Measurements from ENCODE around the gene SFRP5.

SFRP5 gene

DNA sequence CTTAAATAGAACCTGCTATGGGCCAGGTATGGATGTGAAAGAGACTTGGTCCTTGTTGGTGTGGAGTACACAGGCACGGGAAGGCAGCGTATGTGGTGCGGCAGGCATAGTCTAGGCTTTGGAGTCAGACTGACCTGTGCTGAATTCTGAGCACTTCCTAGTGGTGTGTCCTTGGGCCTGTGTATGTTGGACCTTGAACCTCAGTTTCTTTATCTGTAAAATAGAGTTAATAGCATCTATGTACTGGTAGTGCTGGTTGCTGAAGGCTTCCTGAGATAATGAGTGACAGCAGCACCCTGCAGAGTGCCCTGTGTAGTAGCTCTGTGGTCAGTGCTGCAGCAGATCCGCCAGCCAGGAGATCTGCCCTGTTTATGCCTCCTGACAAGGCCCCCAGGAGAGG, 5.3 kb upstream of the SFRP5 start:
- Histone ChIP-seq H3K27ac (replicated peaks) (no peak overlapping the region), H3K4me3 (replicated peaks; ENCODE audit: insufficient read depth, low read length) (no peak overlapping the region), H3K27me3 (ENCODE audit: insufficient read depth, poor library complexity, severe bottlenecking) (peaks cover 14% of the 10 kb centered on the region)
- TF ChIP-seq GABPA (IDR thresholded peaks at IDR 0.05; ENCODE audit: low read depth) (no peak), CTCF (IDR thresholded peaks at IDR 0.05; ENCODE audit: insufficient read depth, low read length) (no peak), REST (IDR thresholded peaks at IDR 0.05; ENCODE audit: insufficient replicate concordance, low read depth) (no peak), POLR2AphosphoS5 (IDR thresholded peaks at IDR 0.05; ENCODE audit: low read depth) (no peak), SPI1 (IDR thresholded peaks at IDR 0.05; ENCODE audit: borderline replicate concordance, low read depth) (no peak)
- DNase-seq (ENCODE audit: low read depth in 1 of 2, low spot score in 1 of 2): no peak

DNA sequence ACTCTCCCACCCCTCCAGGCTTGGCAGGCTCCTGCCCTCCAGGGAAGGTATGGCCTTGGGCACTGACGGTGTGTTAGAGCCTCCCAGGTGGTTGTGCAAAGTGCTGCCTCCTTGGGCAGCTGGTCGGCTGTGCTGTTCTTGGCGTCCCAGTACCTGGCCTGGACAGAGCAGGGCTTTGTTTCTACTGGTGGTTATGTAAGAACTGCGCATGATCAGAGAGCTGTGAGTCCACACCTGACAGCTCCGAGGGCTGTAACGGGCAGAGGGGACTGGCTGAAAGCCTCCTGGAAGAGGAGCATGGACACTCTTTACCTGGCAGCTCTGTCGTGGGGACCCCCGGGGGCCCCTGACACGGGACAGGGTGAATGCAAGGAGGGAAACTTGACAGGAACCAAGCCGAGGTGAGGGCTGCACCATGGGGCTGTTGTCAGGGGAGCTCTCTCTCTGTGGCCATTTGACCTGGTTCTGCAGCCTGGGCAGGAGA, 3.1 kb upstream of the SFRP5 start:
- no peak for DNase-seq (ENCODE audit: low read depth in 1 of 2, low spot score in 1 of 2)
- Histone ChIP-seq H3K4me3 (replicated peaks; ENCODE audit: insufficient read depth, low read length) (no peak overlapping the region), H3K27ac (replicated peaks) (no peak overlapping the region), H3K27me3 (ENCODE audit: insufficient read depth, poor library complexity, severe bottlenecking) (peaks cover 30% of the 10 kb centered on the region)
- no peak for TF ChIP-seq SPI1 (IDR thresholded peaks at IDR 0.05; ENCODE audit: borderline replicate concordance, low read depth)
- no peak for TF ChIP-seq REST (IDR thresholded peaks at IDR 0.05; ENCODE audit: insufficient replicate concordance, low read depth)
- TF ChIP-seq POLR2AphosphoS5 (IDR thresholded peaks at IDR 0.05; ENCODE audit: low read depth): no peak
- TF ChIP-seq GABPA (IDR thresholded peaks at IDR 0.05; ENCODE audit: low read depth): no peak
- TF ChIP-seq CTCF (IDR thresholded peaks at IDR 0.05; ENCODE audit: insufficient read depth, low read length): no peak

DNA sequence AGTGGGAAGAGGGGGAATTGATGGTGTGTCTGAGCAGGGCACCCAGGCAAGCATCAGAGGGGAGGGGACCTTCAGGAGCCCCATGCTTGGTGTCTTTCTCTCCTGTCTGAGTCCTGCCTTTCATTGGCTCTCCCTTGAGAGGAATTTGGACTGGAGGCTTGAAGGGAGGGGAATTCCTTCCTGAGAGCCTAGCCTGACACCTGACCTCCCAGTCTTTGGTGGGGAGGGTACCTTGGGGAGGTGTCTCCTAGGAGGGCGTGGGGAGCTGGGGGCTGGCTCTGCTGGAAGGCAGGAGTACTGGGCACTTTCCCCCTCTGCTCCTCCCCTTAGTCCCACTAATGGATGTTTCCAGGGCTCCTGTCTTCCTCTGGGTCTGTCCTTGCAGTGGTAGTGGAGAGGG, 1.3 kb upstream of the SFRP5 start:
- no peak for TF ChIP-seq REST (IDR thresholded peaks at IDR 0.05; ENCODE audit: insufficient replicate concordance, low read depth)
- no peak for TF ChIP-seq CTCF (IDR thresholded peaks at IDR 0.05; ENCODE audit: insufficient read depth, low read length)
- no peak for TF ChIP-seq POLR2AphosphoS5 (IDR thresholded peaks at IDR 0.05; ENCODE audit: low read depth)
- no peak for TF ChIP-seq SPI1 (IDR thresholded peaks at IDR 0.05; ENCODE audit: borderline replicate concordance, low read depth)
- TF ChIP-seq GABPA (IDR thresholded peaks at IDR 0.05; ENCODE audit: low read depth): no peak
- peaks cover 33% of the 10 kb centered on the region for H3K27me3 ChIP-seq (ENCODE audit: insufficient read depth, poor library complexity, severe bottlenecking)
- DNase-seq (ENCODE audit: low read depth in 1 of 2, low spot score in 1 of 2): no peak

More for the DNA sequence above, 1.3 kb upstream of the SFRP5 start:
- H3K27ac ChIP-seq (replicated peaks): no peak overlapping the region
- no peak overlapping the region for H3K4me3 ChIP-seq (replicated peaks; ENCODE audit: insufficient read depth, low read length)

All from HL-60 (cell line).